Skeletal muscle cell (primary cell): Measurements from ENCODE around the gene TCFL5.
"Not testable (repeated sequence)": the region's sequence is repeated elsewhere in the genome, so short reads cannot be mapped to it uniquely, and the experiment has no call there.

Experiments
- DNase-seq: peaks from one replicate; pipeline ENCODE4 v3.0.0-alpha.2; 2010; ENCODE audit warnings: low read depth
- H3K4me3 ChIP-seq: 2 replicates; pipeline ENCODE4 v1.5.1; 2011; ENCODE audit warnings: low read depth, mild to moderate bottlenecking, control low read depth, low read length, moderate library complexity

Gene TCFL5

DNA sequence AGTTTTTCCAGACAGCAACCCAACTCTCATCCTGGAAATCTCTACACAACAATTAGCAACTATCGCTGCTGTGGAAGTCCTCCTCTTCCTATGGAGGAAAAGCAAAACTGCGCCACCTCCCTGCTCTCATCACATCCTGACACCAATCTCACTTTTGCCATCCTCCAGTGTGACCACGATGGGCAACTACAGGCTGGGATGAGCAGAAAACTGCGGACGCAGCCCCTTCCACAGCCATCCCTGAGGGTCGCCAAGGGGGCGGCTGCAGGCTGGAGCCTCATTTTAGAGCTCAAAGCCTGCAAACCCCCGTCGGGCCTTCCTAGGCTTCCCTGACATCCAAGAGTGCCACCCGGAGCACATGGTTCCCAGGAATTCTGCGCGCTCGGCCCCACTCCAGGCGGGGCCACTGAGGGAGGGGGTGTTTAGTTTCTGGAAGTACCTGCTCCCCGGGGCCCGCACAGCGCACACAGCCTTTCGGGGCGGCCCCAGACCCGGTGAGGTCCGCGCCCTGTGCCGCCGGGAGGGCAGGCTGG lies 1.2 kb downstream of the TCFL5 start:
- H3K4me3 ChIP-seq, result peak overlapping the region; percentile 59
- DNase-seq, result no peak

DNA sequence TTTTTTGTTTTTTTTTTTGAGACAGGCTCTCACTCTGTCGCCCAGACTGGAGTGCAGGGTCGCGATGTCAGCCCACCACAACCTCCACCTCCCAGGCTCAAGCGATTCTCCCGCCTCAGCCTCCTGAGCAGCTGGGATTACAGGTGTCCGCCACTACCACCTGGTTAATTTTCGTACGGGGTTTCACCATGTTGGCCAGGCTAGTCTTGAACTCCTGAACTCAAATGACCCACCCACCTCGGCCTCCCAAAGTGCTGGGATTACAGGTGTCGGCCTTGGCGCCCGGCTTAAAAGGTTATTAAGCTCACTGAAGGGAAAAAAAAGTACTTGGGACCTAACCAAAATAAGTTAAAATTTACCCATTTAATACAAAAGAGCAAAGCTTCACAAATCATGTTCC lies 1.9 kb downstream of the TCFL5 start:
- no peak for DNase-seq
- peak overlapping the region; percentile 59 for H3K4me3 ChIP-seq

DNA sequence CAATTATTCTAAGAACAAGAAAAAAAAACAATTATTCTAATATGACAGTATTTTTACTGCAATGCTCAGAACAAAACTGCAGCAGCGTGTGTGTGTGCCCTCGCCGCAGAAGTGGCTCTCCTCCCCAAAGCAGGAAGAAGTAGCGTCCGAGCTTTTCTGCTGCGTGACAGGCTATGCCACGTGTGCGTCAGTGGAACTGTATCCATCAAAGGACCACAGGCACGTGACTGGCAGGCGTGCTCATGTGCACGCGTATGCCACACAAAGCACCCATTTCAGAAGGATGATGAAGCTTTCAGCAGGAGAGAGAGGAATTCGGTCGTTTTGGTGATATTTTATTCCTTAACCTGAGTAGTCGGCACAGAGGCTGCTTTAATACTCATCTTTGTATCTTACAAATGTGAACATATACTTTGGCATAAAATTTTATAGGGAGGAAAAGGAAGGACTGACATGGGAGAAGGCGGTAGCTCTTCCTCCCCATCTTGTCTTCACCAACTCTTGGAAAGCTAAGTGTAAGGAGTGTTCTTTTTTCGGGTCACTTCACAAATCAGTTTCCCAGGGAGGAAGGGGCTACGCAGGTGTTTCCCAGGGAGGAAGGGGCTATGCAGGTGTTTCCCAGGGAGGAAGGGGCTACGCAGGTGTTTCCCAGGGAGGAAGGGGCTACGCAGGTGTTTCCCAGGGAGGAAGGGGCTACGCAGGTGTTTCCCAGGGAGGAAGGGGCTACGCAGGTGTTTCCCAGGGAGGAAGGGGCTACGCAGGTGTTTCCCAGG lies 3.4 kb downstream of the TCFL5 start:
- DNase-seq, result no peak
- H3K4me3 ChIP-seq, result no peak overlapping the region

DNA sequence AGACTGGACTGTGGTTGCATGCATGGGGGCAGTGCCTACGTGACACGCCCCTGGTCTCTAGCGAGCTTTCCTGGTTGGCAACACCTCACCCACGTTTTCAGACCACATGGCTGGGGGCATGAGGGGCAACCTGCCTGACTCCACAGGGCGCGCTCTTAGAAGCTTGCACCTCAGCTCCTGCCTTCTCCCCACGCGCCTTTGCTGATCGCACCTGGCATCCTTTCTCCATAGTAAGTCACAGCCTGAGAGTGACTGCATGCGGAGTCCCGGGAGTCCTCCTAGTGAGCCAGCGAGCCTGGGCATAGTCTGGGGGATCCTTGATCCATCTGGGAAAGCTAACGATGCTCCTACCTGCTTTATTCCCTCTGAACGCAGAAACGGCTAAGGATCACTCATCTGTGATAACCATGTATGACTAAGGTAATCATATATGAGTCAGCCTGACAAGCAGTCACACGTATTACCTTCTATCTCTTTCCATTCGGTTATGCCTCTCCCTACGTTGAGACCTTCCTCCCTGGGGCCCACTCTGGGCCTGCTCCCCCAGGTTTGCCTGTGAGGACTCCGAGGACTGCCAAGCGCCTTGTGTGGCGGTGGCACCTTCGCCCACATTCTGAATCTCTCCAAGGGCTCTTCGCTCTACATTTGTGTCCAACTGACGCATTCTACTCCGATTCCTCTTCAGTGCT lies 4.5 kb downstream of the TCFL5 start:
- H3K4me3 ChIP-seq, result no peak overlapping the region
- no peak for DNase-seq

DNA sequence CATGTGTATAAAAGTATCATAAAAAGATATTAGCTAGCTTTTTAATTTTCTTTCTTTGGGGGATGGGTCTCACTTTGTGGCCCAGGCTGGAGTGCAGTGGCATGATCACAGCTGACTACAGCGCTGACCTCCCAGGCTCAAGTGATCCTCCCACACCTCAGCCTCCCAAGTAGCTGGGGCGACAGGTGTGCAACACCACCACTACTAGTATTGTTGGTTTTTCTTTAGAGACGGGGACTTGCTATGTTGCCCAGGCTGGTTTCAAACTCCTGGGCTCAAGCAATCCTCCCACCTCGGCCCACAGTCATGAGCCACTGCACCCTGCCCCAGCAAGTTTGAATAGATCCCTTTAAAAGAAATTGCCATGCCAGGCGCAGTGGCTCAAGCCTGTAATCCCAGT lies 6.5 kb downstream of the TCFL5 start:
- H3K4me3 ChIP-seq, result no peak overlapping the region
- no peak for DNase-seq

DNA sequence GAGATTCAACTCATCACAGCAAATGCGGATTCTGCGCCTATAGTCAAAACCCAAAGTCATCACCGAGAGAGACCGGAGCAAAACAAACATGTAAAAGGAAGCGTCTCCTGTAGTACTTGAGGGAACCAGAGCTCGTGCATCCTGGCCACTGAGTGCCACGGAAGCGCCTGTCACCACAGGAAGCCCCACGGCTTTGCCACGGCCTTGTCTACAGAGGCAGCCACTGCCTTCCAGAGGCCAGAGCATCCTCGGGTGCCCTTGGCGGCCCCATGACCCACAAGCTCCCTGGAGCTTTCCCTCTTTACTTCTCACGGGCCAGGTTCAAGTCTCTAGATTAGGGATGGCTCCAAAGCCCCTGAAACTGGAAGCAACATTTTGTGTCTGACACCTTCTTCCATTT lies 7.5 kb downstream of the TCFL5 start:
- DNase-seq, result no peak
- H3K4me3 ChIP-seq, result no peak overlapping the region

DNA sequence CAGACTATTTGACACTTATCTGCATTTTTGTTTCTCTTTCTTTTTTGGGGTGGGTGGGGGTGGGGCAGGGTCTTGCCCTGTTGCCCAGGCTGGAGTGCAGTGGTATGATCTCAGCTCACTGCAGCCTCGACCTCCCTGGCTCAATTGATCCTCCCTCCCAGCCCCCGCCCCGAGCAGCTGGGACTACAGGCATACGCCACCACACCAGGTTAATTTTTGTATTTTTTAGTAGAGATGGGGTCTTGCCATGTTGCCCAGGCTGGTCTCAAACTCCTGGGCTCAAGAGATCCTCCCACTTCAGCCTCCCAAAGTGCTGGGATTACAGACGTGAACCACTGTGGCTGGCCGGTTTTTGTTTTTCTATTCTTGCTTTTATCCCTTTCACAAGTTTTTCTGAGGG lies 8.3 kb downstream of the TCFL5 start:
- not testable (repeated sequence) for DNase-seq, H3K4me3 ChIP-seq

DNA sequence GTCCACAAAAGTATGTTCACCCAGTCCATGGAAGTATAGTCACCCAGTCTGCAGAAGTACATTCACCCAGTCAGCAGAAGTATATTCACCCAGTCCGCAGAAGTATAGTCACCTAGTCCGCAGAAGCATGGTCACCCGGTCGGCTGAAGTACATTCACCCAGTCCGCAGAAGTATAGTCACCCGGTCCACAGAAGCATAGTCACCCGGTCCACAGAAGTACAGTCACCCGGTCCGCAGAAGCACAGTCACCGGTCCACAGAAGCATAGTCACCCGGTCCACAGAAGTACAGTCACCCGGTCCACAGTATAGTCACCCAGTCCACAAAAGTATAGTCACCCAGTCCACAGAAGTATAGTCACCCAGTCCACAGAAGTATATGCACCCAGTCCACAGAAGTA lies 8.8 kb downstream of the TCFL5 start:
- H3K4me3 ChIP-seq, result no peak overlapping the region
- no peak for DNase-seq

DNA sequence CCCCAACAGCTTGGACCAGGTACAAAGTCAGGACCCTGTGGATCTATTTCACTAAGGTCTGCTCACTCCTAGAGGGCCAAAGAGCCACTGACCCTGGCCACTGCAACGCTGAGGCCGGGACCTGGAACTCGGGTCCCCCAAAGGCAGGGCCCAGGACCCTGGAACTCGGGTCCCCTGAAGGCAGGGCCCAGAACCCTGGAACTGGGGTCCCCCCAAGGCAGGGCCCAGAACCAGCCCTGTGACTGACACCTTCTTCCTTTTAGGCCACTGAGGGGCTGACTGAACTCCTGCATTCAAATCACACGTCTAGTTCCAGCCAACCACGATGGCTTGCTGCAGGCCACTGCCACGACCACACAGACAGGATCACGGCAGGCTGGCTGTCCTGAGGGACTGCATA lies 9.4 kb downstream of the TCFL5 start:
- no peak overlapping the region for H3K4me3 ChIP-seq
- DNase-seq, result no peak

DNA sequence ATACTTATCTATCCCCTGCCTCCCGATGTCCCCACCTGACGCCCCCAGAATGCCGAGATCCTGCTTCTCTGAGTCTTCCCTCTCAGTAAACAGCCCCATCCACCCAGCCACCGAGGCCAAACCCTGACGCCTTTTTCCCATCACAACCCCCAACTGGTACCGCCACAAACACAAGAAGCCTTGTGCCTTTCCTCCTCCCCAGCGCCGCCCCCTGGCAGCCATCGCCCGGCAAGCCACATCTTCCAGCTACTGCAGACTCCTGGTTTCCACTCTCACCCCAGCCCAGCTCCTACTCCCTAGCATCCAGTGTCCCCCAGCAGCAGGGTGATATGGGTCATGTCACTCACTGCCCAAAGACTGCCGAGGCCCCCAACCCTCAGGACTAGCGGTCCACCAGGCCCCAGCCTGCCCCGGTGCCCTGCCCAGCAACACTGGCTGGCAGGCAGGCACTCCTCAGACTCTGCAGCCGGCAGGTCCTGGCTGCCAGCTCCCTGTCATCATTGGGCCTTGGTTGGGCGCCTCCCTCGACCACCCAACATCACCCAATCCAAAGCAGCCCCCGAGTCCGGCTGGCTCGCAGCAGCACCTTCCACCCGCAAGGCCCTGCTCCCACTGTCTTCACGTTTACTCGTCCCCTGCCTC lies 11.2 kb downstream of the TCFL5 start:
- no peak overlapping the region for H3K4me3 ChIP-seq
- DNase-seq, result no peak

DNA sequence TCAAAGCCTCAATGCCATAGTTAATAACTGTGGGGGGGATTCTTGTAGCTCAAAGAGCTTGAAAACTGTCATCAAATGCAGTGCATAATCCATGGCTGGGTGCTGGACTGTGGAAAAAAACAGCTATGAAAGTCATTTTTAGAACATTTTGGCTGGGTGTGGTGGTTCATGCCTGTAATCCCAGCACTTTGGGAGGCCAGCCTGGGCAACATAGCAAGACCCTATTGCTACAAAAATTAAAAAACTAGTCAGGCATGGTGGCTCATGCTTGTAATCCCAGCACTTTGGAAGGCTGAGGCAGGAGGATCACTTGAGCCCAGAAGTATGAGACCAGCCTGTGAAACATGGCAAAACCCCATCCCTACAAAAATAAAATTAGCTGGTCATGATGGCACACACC lies 12.2 kb downstream of the TCFL5 start:
- no peak overlapping the region for H3K4me3 ChIP-seq

DNA sequence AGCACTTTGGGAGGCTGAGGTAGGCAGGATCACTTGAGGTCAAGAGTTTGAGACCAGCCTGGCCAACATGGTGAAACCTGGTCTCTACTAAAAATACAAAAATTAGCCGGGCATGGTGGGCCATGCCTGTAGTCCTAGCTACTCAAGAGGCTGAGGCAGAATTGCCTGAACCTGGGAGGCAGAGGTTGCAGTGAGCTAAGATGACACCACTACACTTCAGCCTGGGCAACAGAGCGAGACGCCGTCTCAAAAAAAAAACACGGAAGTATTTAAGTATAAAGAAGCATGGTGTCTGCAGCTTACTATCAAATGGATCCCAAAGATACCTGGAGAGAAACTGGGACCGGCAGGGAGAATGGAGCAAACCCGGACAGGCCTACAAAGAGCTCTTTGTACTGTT lies 12.7 kb downstream of the TCFL5 start:
- not testable (repeated sequence) for DNase-seq, H3K4me3 ChIP-seq

More for the DNA sequence above, 12.2 kb downstream of the TCFL5 start:
- DNase-seq, result no peak

DNA sequence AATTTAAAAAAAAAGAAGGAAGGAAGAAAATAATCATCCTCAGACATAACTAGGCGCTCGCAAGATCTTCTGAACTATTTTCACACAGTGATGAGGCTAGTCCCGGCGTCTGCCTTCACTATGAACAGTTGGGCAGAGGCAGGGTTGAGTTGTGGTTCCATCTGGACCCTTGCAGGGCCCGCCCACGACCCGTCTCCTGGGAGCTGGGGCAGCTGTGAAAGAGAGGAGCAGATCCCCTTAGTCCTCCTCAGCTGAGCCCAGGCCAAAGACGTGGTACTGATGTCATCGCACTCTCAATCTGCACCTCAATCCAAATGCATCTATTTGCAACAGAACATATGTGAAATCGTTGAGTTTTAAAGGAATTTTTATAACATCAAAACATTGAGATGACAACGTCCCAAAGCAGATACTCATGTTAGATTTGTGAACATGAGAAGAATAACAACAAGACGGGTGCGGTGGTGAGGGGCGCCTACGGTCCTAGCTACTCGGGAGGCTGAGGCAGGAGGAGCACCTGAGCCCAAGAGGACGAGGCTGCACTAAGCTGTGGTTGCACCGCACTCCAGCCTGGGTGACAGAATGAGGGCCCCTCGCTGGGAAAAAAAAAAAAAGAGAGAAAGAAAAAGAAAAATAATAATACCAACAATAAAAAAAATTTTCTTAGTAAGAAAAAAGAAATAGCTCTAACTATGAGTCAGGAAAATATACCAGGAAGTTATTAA lies 15.3 kb downstream of the TCFL5 start:
- DNase-seq, result no peak
- H3K4me3 ChIP-seq, result no peak overlapping the region

DNA sequence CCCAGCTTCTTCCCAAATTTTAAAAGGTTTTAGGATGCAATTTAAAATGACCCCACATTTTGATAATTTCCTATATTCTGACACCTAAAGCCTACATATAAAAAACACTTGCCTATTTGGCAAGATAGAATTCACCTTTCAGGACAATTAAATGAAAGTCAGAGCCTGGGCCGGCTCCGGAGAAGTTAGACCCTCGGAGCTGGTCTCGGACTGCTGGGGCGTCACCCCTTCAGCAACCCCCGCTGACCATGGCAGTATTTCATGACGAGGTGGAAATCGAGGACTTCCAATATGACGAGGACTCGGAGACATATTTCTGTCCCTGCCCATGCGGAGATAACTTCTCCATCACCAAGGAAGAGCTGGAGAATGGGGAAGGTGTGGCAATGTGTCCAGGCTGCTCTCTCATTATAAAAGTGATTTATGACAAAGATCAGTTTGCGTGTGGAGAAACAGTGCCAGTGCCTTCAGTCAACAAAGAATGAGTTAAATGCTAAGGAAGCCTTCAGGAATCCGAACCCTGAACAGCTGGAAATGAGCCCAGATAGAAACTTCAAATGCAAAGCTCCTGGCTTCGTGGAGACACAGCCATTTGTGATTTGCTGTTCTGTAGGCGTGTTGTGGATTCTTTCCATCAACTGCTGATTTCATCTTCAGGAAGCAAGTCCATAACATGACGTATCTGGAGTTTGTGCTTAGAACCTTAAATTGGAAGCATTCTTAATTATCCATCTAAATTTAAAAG lies 16.0 kb downstream of the TCFL5 start:
- no peak for DNase-seq
- H3K4me3 ChIP-seq, result no peak overlapping the region

DNA sequence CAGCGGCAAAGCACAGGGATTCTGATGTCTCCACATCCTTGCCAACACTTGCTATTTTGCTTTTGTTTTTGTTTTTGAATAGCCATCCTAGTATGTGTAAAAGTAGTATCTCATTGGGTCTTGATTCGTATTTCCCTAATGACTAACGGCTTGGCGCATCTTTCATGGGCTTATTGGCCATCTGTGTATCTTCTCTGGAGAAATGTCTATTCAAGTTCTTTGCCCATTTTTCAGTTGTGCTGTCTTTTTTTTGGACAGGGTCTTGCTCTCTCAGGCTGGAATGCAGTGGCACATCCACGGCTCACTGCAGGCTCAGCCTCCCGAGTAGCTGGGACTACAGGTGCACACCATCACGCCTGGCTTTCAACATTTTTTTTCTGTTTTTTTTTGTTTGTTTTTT lies 17.4 kb downstream of the TCFL5 start:
- no peak overlapping the region for H3K4me3 ChIP-seq
- no peak for DNase-seq

DNA sequence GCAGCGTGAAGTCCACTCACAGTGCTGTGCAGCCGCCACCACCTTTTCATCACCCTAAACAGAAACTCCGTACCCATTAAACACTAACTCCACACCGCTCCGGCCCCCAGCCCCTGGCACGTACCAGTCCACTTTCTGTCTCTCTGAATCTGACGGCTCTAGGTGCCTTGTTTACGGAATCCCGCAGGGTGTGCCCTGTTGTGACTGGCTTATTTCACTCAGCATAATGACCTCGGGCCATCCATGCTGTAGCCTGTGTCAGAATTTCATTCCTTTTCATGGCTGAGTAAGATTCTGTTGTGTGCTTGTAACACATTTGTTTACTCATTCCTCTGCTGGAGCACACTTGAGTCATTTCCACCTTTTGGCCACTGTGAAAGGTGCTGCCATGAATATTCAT lies 18.0 kb downstream of the TCFL5 start:
- DNase-seq, result no peak
- no peak overlapping the region for H3K4me3 ChIP-seq

DNA sequence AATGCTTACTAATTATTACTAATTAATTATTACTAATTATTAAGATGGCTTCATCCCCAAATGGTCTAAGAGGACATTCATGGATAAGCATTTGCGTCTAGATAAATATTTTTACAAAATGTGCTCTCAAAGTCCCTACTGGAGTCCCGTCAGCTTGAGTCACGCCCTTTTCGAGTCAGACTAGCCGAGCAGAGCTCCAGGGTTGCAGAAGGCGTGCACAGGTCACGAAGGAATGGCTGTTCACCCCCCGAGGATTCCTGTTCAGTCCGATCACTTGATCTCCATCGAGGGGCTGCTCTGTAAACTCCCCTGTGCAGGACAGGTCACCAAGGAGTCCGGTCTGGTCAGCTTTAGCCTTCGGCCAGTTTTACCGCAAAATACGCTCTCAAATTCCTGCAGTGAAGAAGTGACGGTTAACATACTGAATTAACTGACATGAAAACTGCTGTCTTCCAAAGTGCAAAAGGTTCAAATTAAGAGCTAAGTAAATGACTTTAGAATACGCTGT lies 19.9 kb downstream of the TCFL5 start:
- no peak for DNase-seq
- H3K4me3 ChIP-seq, result no peak overlapping the region

DNA sequence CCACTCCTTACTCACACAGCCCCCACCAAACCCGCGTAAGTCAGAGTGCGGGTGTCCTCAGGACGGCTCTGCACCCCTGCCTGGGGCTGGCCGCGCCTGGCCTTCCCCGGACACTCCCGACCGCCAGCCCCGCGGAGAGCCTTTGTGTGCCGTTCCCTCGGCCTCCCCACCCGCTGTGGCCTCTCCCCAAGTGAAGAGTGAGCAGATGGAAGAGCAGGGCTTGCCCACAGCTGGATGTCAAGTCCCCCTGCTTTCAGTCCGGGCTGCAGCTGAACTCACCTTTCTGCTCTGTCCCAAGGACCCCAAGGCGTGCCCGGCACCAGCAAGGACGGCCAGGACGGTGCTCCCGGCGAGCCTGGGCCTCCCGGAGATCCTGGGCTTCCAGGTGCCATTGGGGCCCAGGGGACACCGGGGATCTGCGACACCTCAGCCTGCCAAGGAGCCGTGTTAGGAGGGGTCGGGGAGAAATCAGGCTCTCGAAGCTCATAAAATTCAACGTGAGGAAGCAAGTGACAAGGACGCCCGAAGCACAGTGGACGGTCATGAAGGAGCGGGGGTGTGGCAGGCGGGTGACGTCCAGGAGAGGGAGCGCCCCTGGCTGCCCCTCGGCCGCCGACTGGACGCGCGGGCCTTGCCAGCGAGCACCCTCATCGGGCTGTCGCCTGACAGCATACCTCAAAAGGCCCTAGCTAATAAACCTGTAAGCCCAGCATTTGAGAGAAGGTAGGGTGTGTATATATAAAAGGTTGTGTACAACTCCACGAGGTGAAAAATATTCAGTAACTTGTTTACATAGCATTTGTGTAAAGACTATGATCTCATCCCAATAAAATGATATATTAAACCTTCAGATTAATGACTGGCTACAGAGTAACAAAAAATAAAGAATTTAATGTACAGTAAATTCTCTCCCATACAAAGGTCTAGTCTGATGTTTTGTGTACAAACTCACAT lies 21.1 kb downstream of the TCFL5 start:
- no peak overlapping the region for H3K4me3 ChIP-seq
- no peak for DNase-seq
